Osteocyte (in vitro differentiated cells): Measurements from ENCODE around the gene RAD50. TPM values are rescaled to one million over a fixed set of nuclear protein-coding genes. Genes with fewer than 3 reads are reported as not detected.
"Not testable (repeated sequence)": the region's sequence is repeated elsewhere in the genome, so short reads cannot be mapped to it uniquely, and the experiment has no call there.

Source experiments
- DNase-seq: peaks from one replicate; pipeline ENCODE4 v3.0.0; 2021; ENCODE audit warnings: mixed read lengths; ENCODE audit not compliant: unreplicated experiment; ENCODE audit errors: extremely low spot score
- H3K27ac Mint-ChIP-seq: one replicate; pipeline ENCODE4 v1.8.0; 2021; ENCODE audit warnings: mild to moderate bottlenecking, mixed read lengths; ENCODE audit not compliant: unreplicated experiment
- H3K27me3 Mint-ChIP-seq: one replicate; pipeline ENCODE4 v1.8.0; 2021; ENCODE audit warnings: mixed read lengths; ENCODE audit not compliant: unreplicated experiment
- H3K36me3 Mint-ChIP-seq: one replicate; pipeline ENCODE4 v1.8.0; 2021; ENCODE audit warnings: mixed read lengths; ENCODE audit not compliant: unreplicated experiment
- H3K4me1 Mint-ChIP-seq: one replicate; pipeline ENCODE4 v1.8.0; 2021; ENCODE audit warnings: mixed read lengths; ENCODE audit not compliant: unreplicated experiment
- H3K4me3 Mint-ChIP-seq: one replicate; pipeline ENCODE4 v1.8.0; 2021; ENCODE audit warnings: mild to moderate bottlenecking, moderate library complexity, mixed read lengths; ENCODE audit not compliant: unreplicated experiment
- H3K9me3 Mint-ChIP-seq: one replicate; pipeline ENCODE4 v1.8.0; 2021; ENCODE audit warnings: mixed read lengths; ENCODE audit not compliant: unreplicated experiment
- total RNA-seq: library from RNA; stranded (reverse); gene quantifications from 2 replicates; pipeline ENCODE4 v1.2.1, GENCODE V29; 2021
- TF ChIP-seq, protein P1 (sequence below): fragments of 200-600 bp; sonication (generic); IDR thresholded peaks from 2 replicates; pipeline ENCODE4 v1.5.0; 2021; ENCODE audit warnings: antibody characterized with exemption, mild to moderate bottlenecking, moderate library complexity

Gene RAD50
- total RNA-seq, 1 donor from 2014 or later: 27.5 TPM

GRCh38 chr5:132629230-132629944 is 72.6 kb downstream of the RAD50 start:
- Mint-ChIP-seq H3K4me1 (peaks cover 2% of the 10 kb centered on the region), H3K27ac (no peak overlapping the region), H3K9me3 (no peaks in the 10 kb centered on the region), H3K4me3 (no peak overlapping the region), H3K36me3 (peaks cover 17% of the 10 kb centered on the region), H3K27me3 (no peaks in the 10 kb centered on the region)
- no peak for DNase-seq
- TF ChIP-seq, protein P1, sequence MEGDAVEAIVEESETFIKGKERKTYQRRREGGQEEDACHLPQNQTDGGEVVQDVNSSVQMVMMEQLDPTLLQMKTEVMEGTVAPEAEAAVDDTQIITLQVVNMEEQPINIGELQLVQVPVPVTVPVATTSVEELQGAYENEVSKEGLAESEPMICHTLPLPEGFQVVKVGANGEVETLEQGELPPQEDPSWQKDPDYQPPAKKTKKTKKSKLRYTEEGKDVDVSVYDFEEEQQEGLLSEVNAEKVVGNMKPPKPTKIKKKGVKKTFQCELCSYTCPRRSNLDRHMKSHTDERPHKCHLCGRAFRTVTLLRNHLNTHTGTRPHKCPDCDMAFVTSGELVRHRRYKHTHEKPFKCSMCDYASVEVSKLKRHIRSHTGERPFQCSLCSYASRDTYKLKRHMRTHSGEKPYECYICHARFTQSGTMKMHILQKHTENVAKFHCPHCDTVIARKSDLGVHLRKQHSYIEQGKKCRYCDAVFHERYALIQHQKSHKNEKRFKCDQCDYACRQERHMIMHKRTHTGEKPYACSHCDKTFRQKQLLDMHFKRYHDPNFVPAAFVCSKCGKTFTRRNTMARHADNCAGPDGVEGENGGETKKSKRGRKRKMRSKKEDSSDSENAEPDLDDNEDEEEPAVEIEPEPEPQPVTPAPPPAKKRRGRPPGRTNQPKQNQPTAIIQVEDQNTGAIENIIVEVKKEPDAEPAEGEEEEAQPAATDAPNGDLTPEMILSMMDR: no peak

DNA sequence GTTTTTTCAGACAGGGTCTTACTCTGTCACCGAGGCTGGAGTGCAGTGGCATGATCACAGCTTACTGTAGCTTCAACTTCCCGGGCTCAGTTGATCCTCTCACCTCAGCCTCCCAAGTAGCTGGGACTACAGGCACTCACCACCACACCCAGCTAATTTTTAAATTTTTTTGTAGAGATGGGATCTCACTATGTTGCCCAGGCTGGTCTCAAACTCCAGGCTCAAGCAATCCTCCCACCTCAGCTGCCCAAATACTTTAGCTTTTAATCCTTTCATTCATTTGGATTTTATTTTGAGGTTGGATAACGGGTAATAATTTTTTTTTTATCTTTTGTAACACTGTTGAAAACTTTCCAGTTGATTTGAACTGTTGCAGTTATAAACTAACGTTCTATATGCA is 76.8 kb downstream of the RAD50 start:
- H3K36me3 Mint-ChIP-seq: peaks cover 27% of the 10 kb centered on the region
- H3K9me3 Mint-ChIP-seq, H3K27me3 Mint-ChIP-seq, DNase-seq, H3K4me3 Mint-ChIP-seq, H3K4me1 Mint-ChIP-seq, H3K27ac Mint-ChIP-seq: not testable (repeated sequence)

GRCh38 chr5:132635873-132636272 is 79.1 kb downstream of the RAD50 start:
- TF ChIP-seq, protein P1: no peak
- DNase-seq: no peak

GRCh38 chr5:132637241-132637640 is 80.5 kb downstream of the RAD50 start:
- H3K36me3 Mint-ChIP-seq: peaks cover 31% of the 10 kb centered on the region
- H3K27me3 Mint-ChIP-seq: no peaks in the 10 kb centered on the region
- H3K4me1 Mint-ChIP-seq: no peaks in the 10 kb centered on the region
- no peaks in the 10 kb centered on the region for H3K9me3 Mint-ChIP-seq
- H3K4me3 Mint-ChIP-seq: no peak overlapping the region
- TF ChIP-seq, protein P1: no peak
- no peak overlapping the region for H3K27ac Mint-ChIP-seq
- no peak for DNase-seq

More at GRCh38 chr5:132635873-132636272, 79.1 kb downstream of the RAD50 start:
- H3K36me3 Mint-ChIP-seq: peaks cover 28% of the 10 kb centered on the region
- H3K4me3 Mint-ChIP-seq: no peak overlapping the region
- H3K9me3 Mint-ChIP-seq: no peaks in the 10 kb centered on the region
- no peaks in the 10 kb centered on the region for H3K27me3 Mint-ChIP-seq
- no peaks in the 10 kb centered on the region for H3K4me1 Mint-ChIP-seq
- H3K27ac Mint-ChIP-seq: no peak overlapping the region

- H3K4me3 Mint-ChIP-seq: no peak overlapping the region
- H3K36me3 Mint-ChIP-seq: peaks cover 36% of the 10 kb centered on the region
- TF ChIP-seq, protein P1: no peak
- H3K27ac Mint-ChIP-seq: no peak overlapping the region
- no peak for DNase-seq
- H3K4me1 Mint-ChIP-seq: no peaks in the 10 kb centered on the region
- no peaks in the 10 kb centered on the region for H3K27me3 Mint-ChIP-seq
- H3K9me3 Mint-ChIP-seq: no peaks in the 10 kb centered on the region
Observed at GRCh38 chr5:132639706-132640130, 82.9 kb downstream of the RAD50 start.
